GM12878 (cell line): Measurements from ENCODE around the gene TGM2. TPM values are rescaled to one million over a fixed set of nuclear protein-coding genes. Genes with fewer than 3 reads are reported as not detected.

ENCODE experiments used
- ATAC-seq: fragments of 200-7000 bp; cut with Tn5 transposase; 3 replicates; pipeline ENCODE4 v1.9.1; 2020; ENCODE audit warnings: mild to moderate bottlenecking, moderate library complexity
- BruUV-seq: library from RNA; stranded (reverse); fragments of 400-500 nt; replicated peaks from 2 replicates; lab custom pipeline; 2021; lab: Mats Ljungman, UMichigan
- CTCF ChIA-PET: fragments of 300-600 bp; sonication (Branson Sonifier 250); formaldehyde crosslinking; extraction: SDS; loops from one replicate; lab custom pipeline; 2021; ENCODE audit warnings: inconsistent platforms; lab: Yijun Ruan, JAX
- POLR2A ChIA-PET: fragments of 350-600 bp; formaldehyde crosslinking; extraction: SDS; loops from one replicate; lab custom pipeline; 2021; ENCODE audit warnings: inconsistent platforms; lab: Charles Lee
- RAD21 ChIA-PET: fragments of 300-600 bp; sonication (Branson Sonifier 250); formaldehyde crosslinking; loops from one replicate; lab custom pipeline; 2023; ENCODE audit warnings: antibody characterized with exemption; ENCODE audit not compliant: unreplicated experiment; lab: Charles Lee
- SMC1A ChIA-PET: fragments of 300-600 bp; sonication (Branson Sonifier 250); formaldehyde crosslinking; loops from one replicate; lab custom pipeline; 2023; ENCODE audit not compliant: unreplicated experiment, uncharacterized antibody; lab: Charles Lee
- DNase-seq: peaks from one replicate; pipeline ENCODE4 v3.0.0-alpha.2; 2011; ENCODE audit warnings: low read depth, low spot score
- FAIRE-seq: peaks from 3 replicates; lab custom pipeline; 2011; peaks lifted over from hg19 to GRCh38; lab: Jason Lieb, UNC
- H2AFZ ChIP-seq: 2 replicates; pipeline ENCODE4 v1.6.0; 2011; ENCODE audit warnings: low read depth, low read length, control low read depth; ENCODE audit not compliant: control insufficient read depth
- H3K27ac ChIP-seq: 2 replicates; pipeline ENCODE4 v1.5.1; 2011; ENCODE audit warnings: control low read depth; ENCODE audit not compliant: control insufficient read depth, insufficient read depth
- H3K27me3 ChIP-seq, 2 experiments: replicated peaks in 1 of 2; 2 replicates each; pipeline versions ENCODE4 v1.6.0 to v1.6.1; 2011; ENCODE audit warnings: low read length in 1 of 2; ENCODE audit not compliant: control insufficient read depth in 2 of 2, insufficient read depth in 2 of 2
- H3K36me3 ChIP-seq, 2 experiments: 2 replicates each; pipeline ENCODE4 v1.5.1; 2011; ENCODE audit warnings: low read length in 1 of 2; ENCODE audit not compliant: control insufficient read depth in 2 of 2, insufficient read depth in 2 of 2
- H3K4me1 ChIP-seq: 2 replicates; pipeline ENCODE4 v1.6.1; 2011; ENCODE audit warnings: mild to moderate bottlenecking, low read length, moderate library complexity, mixed read lengths; ENCODE audit not compliant: control insufficient read depth, insufficient read depth
- H3K4me2 ChIP-seq: 2 replicates; pipeline ENCODE4 v1.6.0; 2011; ENCODE audit warnings: control low read depth; ENCODE audit not compliant: control insufficient read depth, insufficient read depth
- H3K4me3 ChIP-seq: fragments of 200-600 bp; sonication (generic); 2 replicates; pipeline ENCODE4 v1.5.1; 2016
- H3K79me2 ChIP-seq: 2 replicates; pipeline ENCODE4 v1.6.0; 2011; ENCODE audit warnings: low read length; ENCODE audit not compliant: control insufficient read depth, insufficient read depth
- H3K9ac ChIP-seq: 2 replicates; pipeline ENCODE4 v1.8.0; 2011; ENCODE audit warnings: low read length, control low read depth, mixed read lengths; ENCODE audit not compliant: control insufficient read depth, insufficient read depth
- H3K9me3 ChIP-seq: replicated peaks from 3 replicates; pipeline ENCODE4 v1.5.1; 2011; ENCODE audit warnings: mild to moderate bottlenecking, low read length; ENCODE audit not compliant: control insufficient read depth, insufficient read depth
- H4K20me1 ChIP-seq: 2 replicates; pipeline ENCODE4 v1.6.0; 2011; ENCODE audit not compliant: control insufficient read depth, insufficient read depth
- BACH1 ChIP-seq: fragments of 450-650 bp; IDR thresholded peaks from 2 replicates; pipeline ENCODE4 v1.6.1; 2017; ENCODE audit warnings: mild to moderate bottlenecking, borderline replicate concordance
- LARP7 ChIP-seq: fragments of 450-650 bp; IDR thresholded peaks from 2 replicates; pipeline ENCODE4 v1.6.1; 2017; ENCODE audit warnings: mild to moderate bottlenecking
- MTA2 ChIP-seq: fragments of 450-650 bp; IDR thresholded peaks from 2 replicates; pipeline ENCODE4 v1.6.1; 2016; ENCODE audit warnings: low read depth, mild to moderate bottlenecking, moderate library complexity
- PAX5 ChIP-seq: IDR thresholded peaks from 2 replicates; pipeline ENCODE4 v1.6.1; 2011; ENCODE audit warnings: low read depth, low read length, borderline replicate concordance
- RB1 ChIP-seq: fragments of 450-650 bp; formaldehyde crosslinking; IDR thresholded peaks from 2 replicates; pipeline ENCODE4 v1.6.1; 2017; ENCODE audit warnings: mild to moderate bottlenecking, borderline replicate concordance
- REST ChIP-seq: IDR thresholded peaks from 2 replicates; pipeline ENCODE4 v1.6.1; 2012; ENCODE audit warnings: mild to moderate bottlenecking, low read depth, low read length
- TCF3 ChIP-seq: IDR thresholded peaks from 2 replicates; pipeline ENCODE4 v1.6.1; 2012; ENCODE audit warnings: low read depth, mild to moderate bottlenecking, low read length, borderline replicate concordance; ENCODE audit not compliant: insufficient read depth
- WRNIP1 ChIP-seq: IDR thresholded peaks from 2 replicates; pipeline ENCODE4 v1.6.1; 2011; ENCODE audit warnings: low read depth, low read length, improper control_type of control experiment, borderline replicate concordance
- ZBED1 ChIP-seq: IDR thresholded peaks from 2 replicates; pipeline ENCODE4 v1.6.1; 2016; ENCODE audit warnings: borderline replicate concordance
- ZNF592 ChIP-seq: fragments of 450-650 bp; IDR thresholded peaks from 2 replicates; pipeline ENCODE4 v1.6.1; 2017; ENCODE audit warnings: mild to moderate bottlenecking, moderate library complexity
- WGBS: methylation state at CpG from one replicate; pipeline ENCODE4 v1.1.6; 2016; ENCODE audit warnings: low lambda C conversion rate; ENCODE audit not compliant: insufficient replicate concordance, insufficient coverage; ENCODE audit errors: missing lambda C conversion rate; 5-methylcytosine and 5-hydroxymethylcytosine counted together
- in situ Hi-C: fragments of 300-500 bp; cut with MboI; formaldehyde crosslinking; loops from 9 replicates; pipeline ENCODE4 v1.14.3; 2018; ENCODE audit warnings: mixed read lengths
- intact Hi-C: fragments of 100-400 bp; cut with micrococcal nuclease; formaldehyde crosslinking; loops from one replicate; pipeline ENCODE4 v1.14.2; 2022; ENCODE audit not compliant: unreplicated experiment
- polyA plus RNA-seq, 11 experiments: library from polyadenylated mRNA; depleted of rRNA in 4 of 11; unstranded in 6 of 11; stranded (reverse) in 5 of 11; fragments of >200 nt; fragmentation: Nextera tagmentation in 4 of 11; fragmentation: Illumina TruSeq in 1 of 11; extraction: Ambion mirVana in 4 of 11; extraction: Trizol in 1 of 11; gene quantifications; 1 replicate in 1 of 11; 2 replicates in 10 of 11; pipeline versions ENCODE4 v1.2.1 to v1.2.3, GENCODE V29; 2011 to 2016; ENCODE audit warnings: inconsistent platforms in 2 of 11, missing spikeins in 2 of 11, low read depth in 1 of 11
- total RNA-seq, 4 experiments: library from RNA; depleted of rRNA in 3 of 4; stranded (reverse); fragments of >200 nt in 3 of 4; fragmentation: Illumina TruSeq in 1 of 4; extraction: Trizol in 1 of 4; gene quantifications; 2 replicates each; pipeline versions ENCODE4 v1.2.1 to v1.2.3, GENCODE V29; 2013 to 2021

Gene TGM2
- total and polyA plus RNA-seq, 10 of the 15 experiments (the other 5 are each of a cell fraction or from before 2014, with no cell fraction given) = 0.11 to 1.9 (median 0.51) TPM

GRCh38 chr20:38201356-38201755, 36.3 kb upstream of the TGM2 start:
- DNase-seq (no peak), ATAC-seq (no peak), FAIRE-seq (no peak)
- ChIA-PET CTCF (interaction anchor here (0.5 kb wide), 1 partner anchor 127 kb away, joined by 3 read pairs; no protein-coding TSS in a partner anchor), RAD21 (no interaction called here), SMC1A (interaction anchor here (0.6 to 1.2 kb wide), 4 partner anchors 9 to 176 kb away, joined by 3 to 4 read pairs (median 4); no protein-coding TSS in a partner anchor), POLR2A (no interaction called here)
- Histone ChIP-seq H3K9me3 (no peaks in the 10 kb centered on the region), H3K4me1 (no peaks in the 10 kb centered on the region; the same call in 1 of the 2 replicates), H3K4me3 (no peak overlapping the region), H3K9ac (no peak overlapping the region), H3K27me3 (no peaks in the 10 kb centered on the region; a peak in 1 of 4 replicates), H3K4me2 (no peak overlapping the region), H2AFZ (no peak overlapping the region), H4K20me1 (no peaks in the 10 kb centered on the region), H3K36me3 (no peaks in the 10 kb centered on the region), H3K27ac (no peak overlapping the region), H3K79me2 (no peaks in the 10 kb centered on the region)
- in situ Hi-C loops (no loop called here), intact Hi-C loops (no loop called here)
- BruUV-seq = no TSS peak
- TF ChIP-seq PAX5 (no peak), ZBED1 (no peak), TCF3 (no peak), RB1 (no peak), WRNIP1 (no peak), BACH1 (no peak), MTA2 (no peak), LARP7 (no peak), REST (no peak), ZNF592 (no peak)
- WGBS = 19% methylated on average over 6 of the region's 6 CpGs
